ENCODE data around the gene PPP1R8.
"Not testable (repeated sequence)": the region's sequence is repeated elsewhere in the genome, so short reads cannot be mapped to it uniquely, and the experiment has no call there.

Gene PPP1R8

GRCh38 chr1:27833470-27833869 lies 2.9 kb downstream of the PPP1R8 start:
- no peak for DNase-seq

GRCh38 chr1:27835046-27835445 lies 4.5 kb downstream of the PPP1R8 start:
- DNase-seq, result no peak

- DNase-seq, result no peak
These were observed 4.9 kb downstream of the PPP1R8 start for GRCh38 chr1:27835501-27835900.

GRCh38 chr1:27849951-27850350 lies 19.4 kb downstream of the PPP1R8 start:
- DNase-seq, result no peak

GRCh38 chr1:27855085-27855484 lies 24.5 kb downstream of the PPP1R8 start:
- DNase-seq, result no peak

- no peak for DNase-seq
These were observed 26.2 kb downstream of the PPP1R8 start for GRCh38 chr1:27856561-27857343.

DNA sequence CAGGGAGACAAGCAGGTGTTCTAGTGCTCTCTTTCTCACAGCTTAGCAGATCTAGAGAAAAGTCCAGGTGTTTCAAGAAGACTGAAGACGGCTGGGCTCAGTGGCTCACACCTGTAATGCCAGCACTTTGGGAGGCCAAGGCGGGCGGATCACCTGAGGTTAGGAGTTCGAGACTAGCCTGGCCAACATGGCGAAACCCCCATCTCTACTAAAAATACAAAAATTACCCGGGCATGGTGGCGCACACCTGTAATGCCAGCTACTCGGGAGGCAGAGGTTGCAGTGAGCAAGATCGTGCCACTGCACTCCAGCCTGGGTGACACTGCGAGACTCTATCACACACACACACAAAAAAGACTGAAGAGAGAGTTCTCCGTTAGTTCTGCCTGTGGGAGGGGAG lies 27.0 kb downstream of the PPP1R8 start:
- DNase-seq, result not testable (repeated sequence)

DNA sequence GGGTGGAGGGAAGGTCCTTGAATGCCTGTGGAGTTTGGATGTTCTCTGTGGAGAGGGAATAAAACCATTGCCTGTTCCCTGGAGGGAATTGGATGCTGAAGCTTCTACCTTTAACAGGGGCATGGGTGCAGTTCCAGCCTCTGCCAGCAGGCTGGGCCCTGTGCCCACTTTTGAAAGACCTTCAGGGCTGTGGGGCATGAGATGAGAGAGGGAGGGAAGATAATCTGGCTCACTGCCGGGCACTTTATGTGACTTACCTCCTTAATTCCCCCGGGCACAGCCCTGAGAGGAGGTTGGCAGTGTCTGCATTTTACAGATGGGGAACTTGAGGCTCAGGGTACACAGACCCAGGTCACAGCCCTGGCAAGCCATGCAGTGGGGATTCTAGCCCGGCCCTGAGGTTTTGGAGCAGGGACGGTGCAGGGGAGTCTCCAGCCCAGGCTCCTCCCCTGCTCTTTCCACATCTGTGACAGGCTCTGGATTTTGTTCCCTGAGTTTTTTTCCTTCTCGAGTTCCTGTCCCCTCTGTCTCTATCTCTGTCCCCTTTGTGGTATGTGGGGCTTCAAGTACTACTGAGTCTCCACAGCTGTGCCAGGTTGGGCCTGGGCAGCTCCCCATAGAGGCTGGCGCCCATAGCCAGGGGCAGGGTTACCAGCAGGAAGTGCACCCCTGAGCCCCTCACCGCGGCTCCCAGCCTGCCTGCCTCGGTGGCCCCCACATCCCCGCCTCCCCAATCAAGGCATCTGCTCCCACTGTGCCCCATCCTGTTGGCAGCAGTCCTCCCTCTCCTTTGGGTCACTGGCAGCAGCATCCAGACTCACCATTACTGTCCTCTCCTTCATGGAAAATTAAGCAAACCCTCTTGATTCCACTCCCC lies 27.7 kb downstream of the PPP1R8 start:
- DNase-seq, result peak; percentile 62

DNA sequence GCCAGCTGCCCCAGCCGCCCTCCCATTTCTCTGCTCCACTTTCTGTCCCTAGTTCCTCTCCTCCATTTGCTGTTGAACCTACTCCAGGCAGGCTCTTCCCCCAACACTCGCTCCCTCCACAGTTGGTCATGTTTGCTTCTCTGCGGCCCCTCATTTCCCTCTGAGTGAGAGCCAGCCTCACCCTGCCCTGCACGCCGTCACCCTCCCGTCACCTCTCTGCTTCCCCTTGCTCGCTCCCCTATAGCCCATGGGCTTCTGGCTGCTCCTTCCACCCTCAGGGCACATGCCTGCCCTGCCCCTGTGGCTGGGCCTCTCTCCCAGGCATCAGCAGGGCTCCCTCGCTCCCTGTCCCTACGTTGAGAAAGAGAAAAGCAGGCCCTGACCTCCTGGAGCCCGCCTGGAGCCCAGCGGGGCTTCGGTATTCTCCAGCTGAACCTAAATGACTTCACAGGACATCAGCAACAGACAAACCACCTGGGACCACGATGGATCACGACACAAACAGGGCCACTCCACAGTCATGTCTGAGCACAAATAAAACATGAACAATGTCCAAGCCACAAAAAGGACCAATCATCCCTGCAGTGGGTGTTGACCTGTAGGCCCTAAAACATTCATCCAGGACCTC lies 28.5 kb downstream of the PPP1R8 start:
- no peak for DNase-seq

DNA sequence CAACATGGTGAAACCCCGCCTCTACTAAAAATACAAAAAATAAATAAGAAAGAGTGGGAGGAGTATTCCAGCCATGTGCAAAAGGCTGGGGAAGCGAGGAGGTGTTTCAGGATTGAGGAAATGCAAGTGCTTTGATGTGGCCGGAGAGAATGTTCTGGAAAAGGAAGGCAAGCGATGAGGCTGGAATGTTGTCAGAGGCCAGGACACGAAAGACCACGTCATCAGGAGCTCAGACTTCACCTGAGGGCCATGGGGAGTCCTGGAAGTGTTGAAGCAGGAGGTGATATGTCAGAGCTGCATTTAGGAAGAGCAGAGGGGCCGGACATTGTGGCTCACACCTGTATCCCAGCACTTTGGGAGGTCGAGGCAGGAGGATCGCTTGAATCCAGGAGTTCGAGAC lies 30.9 kb downstream of the PPP1R8 start:
- no peak for DNase-seq

GRCh38 chr1:27862004-27862403 lies 31.4 kb downstream of the PPP1R8 start:
- DNase-seq, result no peak

- DNase-seq, result no peak
These were observed 32.3 kb downstream of the PPP1R8 start for GRCh38 chr1:27862671-27863537.

- no peak for DNase-seq
These were observed 32.9 kb downstream of the PPP1R8 start for GRCh38 chr1:27863538-27863915.

- DNase-seq, result no peak
These were observed 33.8 kb downstream of the PPP1R8 start for GRCh38 chr1:27864264-27864895.

DNA sequence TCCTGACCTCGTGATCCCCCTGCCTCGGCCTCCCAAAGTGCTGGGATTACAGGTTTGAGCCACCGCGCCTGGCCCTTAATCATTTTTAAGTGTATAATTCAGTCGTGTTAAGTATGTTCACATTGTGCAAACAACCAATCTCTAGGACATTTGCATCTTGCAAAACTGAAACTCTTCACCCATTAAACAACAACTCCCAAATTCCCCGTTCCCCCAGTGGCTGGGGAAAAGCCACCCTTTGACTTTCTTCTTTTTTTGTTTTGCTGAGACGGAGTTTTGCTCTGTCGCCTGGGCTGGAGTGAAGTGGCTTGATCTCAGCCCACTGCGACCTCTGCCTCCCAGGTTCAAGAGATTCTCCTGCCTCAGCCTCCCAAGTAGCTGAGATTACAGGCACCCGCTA lies 35.2 kb downstream of the PPP1R8 start:
- no peak for DNase-seq

- DNase-seq, result no peak
These were observed 38.0 kb downstream of the PPP1R8 start for GRCh38 chr1:27868556-27868931.

- no peak for DNase-seq
These were observed 38.5 kb downstream of the PPP1R8 start for GRCh38 chr1:27868932-27869718.

DNA sequence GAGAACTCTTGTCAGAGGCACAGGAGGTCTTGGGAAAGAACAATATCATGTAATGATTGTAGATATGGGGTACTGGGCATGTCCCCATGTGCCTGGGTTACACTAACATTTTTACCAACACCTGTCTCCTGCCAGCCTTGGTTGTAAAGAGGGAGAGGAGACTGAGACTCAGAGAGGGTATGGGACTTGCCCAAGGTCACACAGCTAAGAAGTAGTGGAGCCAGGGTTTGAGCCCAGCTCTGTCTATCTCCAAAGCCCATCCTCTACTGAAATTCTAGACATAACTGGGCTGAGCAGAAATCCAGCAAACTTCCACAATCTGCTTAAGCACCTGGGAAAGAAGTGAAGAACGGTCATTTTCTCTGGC lies 39.1 kb downstream of the PPP1R8 start:
- no peak for DNase-seq

GRCh38 chr1:27871076-27871475 lies 40.5 kb downstream of the PPP1R8 start:
- not testable (repeated sequence) for DNase-seq

- DNase-seq, result peak; percentile 7
These were observed 41.6 kb downstream of the PPP1R8 start, which contains the start of gene THEMIS2 for GRCh38 chr1:27872059-27872801. Gene THEMIS2, plus strand, starts transcription at chr1:27872544. Its CDS starts 28 bp downstream, at chr1:27872572.

Data from NCI-H510A treated with DMSO at 0.1 percent for 48 hours (cell line).